Prostate gland (tissue), 2 donors: Measurements from ENCODE around the gene MKRN2. TPM values are rescaled to one million over a fixed set of nuclear protein-coding genes. Genes with fewer than 3 reads are reported as not detected.

Source experiments
- DNase-seq: peaks from one replicate; pipeline ENCODE4 v3.0.0-alpha.2; 2019; ENCODE audit warnings: low spot score
- H3K27ac ChIP-seq, 2 donors: fragments of 200-600 bp; sonication (generic); 2 replicates each; pipeline ENCODE4 v1.5.1; 2017 to 2019
- H3K27me3 ChIP-seq: fragments of 200-600 bp; sonication (generic); replicated peaks from 2 replicates; pipeline ENCODE4 v1.5.1; 2019; ENCODE audit not compliant: insufficient read depth
- H3K36me3 ChIP-seq, 2 donors: fragments of 200-600 bp; sonication (generic); 1 replicate in 1 of 2; 2 replicates in 1 of 2; pipeline versions ENCODE4 v1.5.1 to v1.8.1; 2017 to 2019
- H3K4me1 ChIP-seq: fragments of 200-600 bp; sonication (generic); replicated peaks from 2 replicates; pipeline ENCODE4 v1.5.1; 2019
- H3K4me3 ChIP-seq, 2 donors: fragments of 200-600 bp; sonication (generic); 2 replicates each; pipeline ENCODE4 v1.5.1; 2017 to 2019
- H3K9me3 ChIP-seq: fragments of 200-600 bp; sonication (generic); 2 replicates; pipeline ENCODE4 v1.5.1; 2017
- POLR2A ChIP-seq: fragments of 450-650 bp; IDR thresholded peaks from one replicate; pipeline ENCODE4 v1.6.1; 2016; ENCODE audit warnings: antibody characterized with exemption, mild to moderate bottlenecking
- POLR2AphosphoS5 ChIP-seq: sonication (generic); formaldehyde crosslinking; IDR thresholded peaks from one replicate; pipeline ENCODE4 v1.6.1; 2017; ENCODE audit warnings: antibody characterized with exemption
- WGBS: methylation state at CpG from one replicate; pipeline ENCODE4 v1.1.5; 2018; 5-methylcytosine and 5-hydroxymethylcytosine counted together
- intact Hi-C: fragments of 100-400 bp; cut with DNase I; formaldehyde crosslinking; loops from one replicate; pipeline ENCODE4 v1.14.2; 2022
- total RNA-seq, 2 donors: library from RNA; depleted of rRNA; stranded (reverse); fragments of >200 nt; gene quantifications; one replicate each; pipeline ENCODE4 v1.1.0, GENCODE V29; 2016
- TF ChIP-seq, protein P1 (sequence below), 4 experiments: fragments of 200-600 bp in 2 of 4; fragments of 450-650 bp in 2 of 4; sonication (generic) in 2 of 4; IDR thresholded peaks; 1 replicate in 3 of 4; 2 replicates in 1 of 4; pipeline ENCODE4 v1.5.1; 2016 to 2019; ENCODE audit warnings: antibody characterized with exemption in 4 of 4, mild to moderate bottlenecking in 2 of 4, moderate library complexity in 2 of 4

Gene MKRN2
- total RNA-seq, 2 donors from 2014 or later: 22.2 to 54.5 TPM

- intact Hi-C loops: no loop called here
- 94% methylated on average over 4 of the region's 4 CpGs for WGBS
- TF ChIP-seq POLR2A: no peak
- TF ChIP-seq, protein P1, sequence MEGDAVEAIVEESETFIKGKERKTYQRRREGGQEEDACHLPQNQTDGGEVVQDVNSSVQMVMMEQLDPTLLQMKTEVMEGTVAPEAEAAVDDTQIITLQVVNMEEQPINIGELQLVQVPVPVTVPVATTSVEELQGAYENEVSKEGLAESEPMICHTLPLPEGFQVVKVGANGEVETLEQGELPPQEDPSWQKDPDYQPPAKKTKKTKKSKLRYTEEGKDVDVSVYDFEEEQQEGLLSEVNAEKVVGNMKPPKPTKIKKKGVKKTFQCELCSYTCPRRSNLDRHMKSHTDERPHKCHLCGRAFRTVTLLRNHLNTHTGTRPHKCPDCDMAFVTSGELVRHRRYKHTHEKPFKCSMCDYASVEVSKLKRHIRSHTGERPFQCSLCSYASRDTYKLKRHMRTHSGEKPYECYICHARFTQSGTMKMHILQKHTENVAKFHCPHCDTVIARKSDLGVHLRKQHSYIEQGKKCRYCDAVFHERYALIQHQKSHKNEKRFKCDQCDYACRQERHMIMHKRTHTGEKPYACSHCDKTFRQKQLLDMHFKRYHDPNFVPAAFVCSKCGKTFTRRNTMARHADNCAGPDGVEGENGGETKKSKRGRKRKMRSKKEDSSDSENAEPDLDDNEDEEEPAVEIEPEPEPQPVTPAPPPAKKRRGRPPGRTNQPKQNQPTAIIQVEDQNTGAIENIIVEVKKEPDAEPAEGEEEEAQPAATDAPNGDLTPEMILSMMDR (IDR thresholded peaks at IDR 0.05): no peak
- TF ChIP-seq POLR2AphosphoS5: no peak
- no peak for DNase-seq
- no peak overlapping the region for H3K4me3 ChIP-seq
- H3K9me3 ChIP-seq: no peaks in the 10 kb centered on the region
- peaks cover 2 to 26% of the 10 kb centered on the region in 2 donors for H3K36me3 ChIP-seq
- H3K27me3 ChIP-seq: no peaks in the 10 kb centered on the region
- H3K4me1 ChIP-seq: no peaks in the 10 kb centered on the region
- no peak overlapping the region for H3K27ac ChIP-seq
Observed at GRCh38 chr3:12591997-12592715, 35.3 kb downstream of the MKRN2 start.

GRCh38 chr3:12593473-12593872 lies 36.6 kb downstream of the MKRN2 start:
- intact Hi-C loops: no loop called here
- H3K27me3 ChIP-seq: no peaks in the 10 kb centered on the region
- 86% methylated on average over 3 of the region's 3 CpGs for WGBS
- H3K9me3 ChIP-seq: no peaks in the 10 kb centered on the region
- TF ChIP-seq, protein P1 (IDR thresholded peaks at IDR 0.05): no peak
- TF ChIP-seq POLR2AphosphoS5: no peak
- no peak for TF ChIP-seq POLR2A
- peaks cover 2 to 21% of the 10 kb centered on the region in 2 donors for H3K36me3 ChIP-seq
- no peak overlapping the region for H3K27ac ChIP-seq
- H3K4me3 ChIP-seq: no peak overlapping the region
- no peaks in the 10 kb centered on the region for H3K4me1 ChIP-seq
- no peak for DNase-seq

- Histone ChIP-seq H3K4me1 (no peaks in the 10 kb centered on the region), H3K4me3 (no peak overlapping the region), H3K27me3 (no peaks in the 10 kb centered on the region), H3K9me3 (no peaks in the 10 kb centered on the region), H3K36me3 (no peaks in the 10 kb centered on the region), H3K27ac (peak overlapping the region in 1 of 2 donors; percentile 22)
- peak; percentile 52 for TF ChIP-seq POLR2AphosphoS5
- TF ChIP-seq, protein P1 (IDR thresholded peaks at IDR 0.05): no peak
- TF ChIP-seq POLR2A: no peak
- intact Hi-C loops: no loop called here
- DNase-seq: no peak
Observed at GRCh38 chr3:12598890-12599289, 42.0 kb downstream of the MKRN2 start.

- WGBS: 71% methylated on average over 1 of the region's 1 CpG
- TF ChIP-seq POLR2AphosphoS5 (no peak), POLR2A (no peak)
- TF ChIP-seq, protein P1 (IDR thresholded peaks at IDR 0.05): no peak
- no peak for DNase-seq
- Histone ChIP-seq H3K9me3 (no peaks in the 10 kb centered on the region), H3K27ac (no peak overlapping the region), H3K27me3 (no peaks in the 10 kb centered on the region), H3K36me3 (no peaks in the 10 kb centered on the region), H3K4me1 (no peaks in the 10 kb centered on the region), H3K4me3 (no peak overlapping the region)
- intact Hi-C loops: loop anchor here (10.0 kb wide), 1 partner anchor 124 kb away; no protein-coding TSS in a partner anchor
Observed at GRCh38 chr3:12601072-12601471, 44.2 kb downstream of the MKRN2 start.

GRCh38 chr3:12603969-12604368 lies 47.1 kb downstream of the MKRN2 start:
- intact Hi-C loops: loop anchor here (10.0 kb wide), 1 partner anchor 121 kb away; no protein-coding TSS in a partner anchor
- Histone ChIP-seq H3K27me3 (no peaks in the 10 kb centered on the region), H3K4me3 (no peak overlapping the region), H3K27ac (no peak overlapping the region), H3K4me1 (no peaks in the 10 kb centered on the region), H3K36me3 (no peaks in the 10 kb centered on the region), H3K9me3 (no peaks in the 10 kb centered on the region)
- no peak for TF ChIP-seq POLR2A
- TF ChIP-seq POLR2AphosphoS5: no peak
- TF ChIP-seq, protein P1 (IDR thresholded peaks at IDR 0.05): no peak
- DNase-seq: no peak
- 85% methylated on average over 2 of the region's 2 CpGs for WGBS
